GM10266 (cell line): ENCODE measurements around the gene FIS1.
"Not testable (repeated sequence)": the region's sequence is repeated elsewhere in the genome, so short reads cannot be mapped to it uniquely, and the experiment has no call there.

Source experiments
- DNase-seq: peaks from one replicate; pipeline ENCODE4 v3.0.0; 2012; ENCODE audit errors: extremely low spot score
- CTCF ChIP-seq: IDR thresholded peaks from 2 replicates; pipeline ENCODE4 v1.5.1; 2012; ENCODE audit warnings: mild to moderate bottlenecking, low read depth; ENCODE audit not compliant: control insufficient read depth, insufficient read depth; ENCODE audit errors: missing control alignments

Gene FIS1

GRCh38 chr7:101265622-101266516 is 21.0 kb upstream of the FIS1 start:
- DNase-seq: no peak
- no peak for TF ChIP-seq CTCF

GRCh38 chr7:101264102-101264706 is 19.3 kb upstream of the FIS1 start:
- DNase-seq: not testable (repeated sequence)

GRCh38 chr7:101258243-101258731 is 13.4 kb upstream of the FIS1 start:
- no peak for DNase-seq
- no peak for TF ChIP-seq CTCF

GRCh38 chr7:101255796-101256195 is 10.9 kb upstream of the FIS1 start:
- TF ChIP-seq CTCF: no peak
- no peak for DNase-seq

GRCh38 chr7:101253199-101253598 is 8.3 kb upstream of the FIS1 start:
- not testable (repeated sequence) for DNase-seq

- DNase-seq: peak; percentile 95
- no peak for TF ChIP-seq CTCF
Observed at GRCh38 chr7:101251871-101252659, 7.2 kb upstream of the FIS1 start.

GRCh38 chr7:101250324-101250723 is 5.4 kb upstream of the FIS1 start:
- DNase-seq: no peak
- no peak for TF ChIP-seq CTCF

- no peak for TF ChIP-seq CTCF
- no peak for DNase-seq
Observed at GRCh38 chr7:101248276-101248675, 3.4 kb upstream of the FIS1 start.
